HEK293T (cell line): ENCODE data around the gene EFHC1.

ENCODE experiments used
- BHLHE40 ChIP-seq: fragments of 450-650 bp; IDR thresholded peaks from 2 replicates; pipeline ENCODE4 v1.6.1; 2016; ENCODE audit warnings: mild to moderate bottlenecking, moderate library complexity, borderline replicate concordance
- CTBP1 ChIP-seq: fragments of 450-650 bp; IDR thresholded peaks from 2 replicates; pipeline ENCODE4 v1.6.1; 2016; ENCODE audit warnings: borderline replicate concordance
- FOXA1 ChIP-seq: fragments of 450-650 bp; IDR thresholded peaks from 2 replicates; pipeline ENCODE4 v1.6.1; 2016; ENCODE audit warnings: mild to moderate bottlenecking
- FOXK2 ChIP-seq: fragments of 450-650 bp; IDR thresholded peaks from 2 replicates; pipeline ENCODE4 v1.6.1; 2016; ENCODE audit warnings: mild to moderate bottlenecking
- L3MBTL2 ChIP-seq: fragments of 450-650 bp; conservative IDR thresholded peaks from 2 replicates; pipeline ENCODE4 v1.6.1; 2016; ENCODE audit warnings: mild to moderate bottlenecking
- LEF1 ChIP-seq: fragments of 450-650 bp; IDR thresholded peaks from 2 replicates; pipeline ENCODE4 v1.6.1; 2017; ENCODE audit warnings: mild to moderate bottlenecking, borderline replicate concordance
- SP1 ChIP-seq: fragments of 450-650 bp; IDR thresholded peaks from 2 replicates; pipeline ENCODE4 v1.6.1; 2017
- SUZ12 ChIP-seq: fragments of 450-650 bp; IDR thresholded peaks from 2 replicates; pipeline ENCODE4 v1.6.1; 2016; ENCODE audit warnings: mild to moderate bottlenecking

DNA sequence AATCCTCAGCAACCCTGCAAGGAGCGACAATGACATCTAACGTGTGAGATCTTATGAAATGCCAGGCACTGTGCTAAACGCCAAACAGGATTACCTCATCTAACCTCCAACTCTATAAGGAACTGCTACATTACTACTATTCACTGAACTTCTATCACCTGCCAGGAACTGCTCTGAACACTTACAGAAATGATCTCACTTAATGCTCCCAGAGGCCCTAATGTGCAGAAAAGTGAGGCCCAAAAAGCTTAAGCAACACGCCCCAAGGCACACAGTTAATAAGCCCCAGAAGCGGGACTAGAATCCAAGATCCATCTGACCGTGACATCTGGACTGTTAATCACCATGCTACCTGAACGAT lies 128.2 kb downstream of the EFHC1 start:
- TF ChIP-seq SP1 = no peak
- TF ChIP-seq FOXA1 = no peak
- TF ChIP-seq LEF1 = no peak
- TF ChIP-seq L3MBTL2 = no peak
- no peak for TF ChIP-seq SUZ12
- no peak for TF ChIP-seq FOXK2
- no peak for TF ChIP-seq BHLHE40
- TF ChIP-seq CTBP1 = no peak
